Measurements from ENCODE around the gene C19orf25.

The C19orf25 gene

DNA sequence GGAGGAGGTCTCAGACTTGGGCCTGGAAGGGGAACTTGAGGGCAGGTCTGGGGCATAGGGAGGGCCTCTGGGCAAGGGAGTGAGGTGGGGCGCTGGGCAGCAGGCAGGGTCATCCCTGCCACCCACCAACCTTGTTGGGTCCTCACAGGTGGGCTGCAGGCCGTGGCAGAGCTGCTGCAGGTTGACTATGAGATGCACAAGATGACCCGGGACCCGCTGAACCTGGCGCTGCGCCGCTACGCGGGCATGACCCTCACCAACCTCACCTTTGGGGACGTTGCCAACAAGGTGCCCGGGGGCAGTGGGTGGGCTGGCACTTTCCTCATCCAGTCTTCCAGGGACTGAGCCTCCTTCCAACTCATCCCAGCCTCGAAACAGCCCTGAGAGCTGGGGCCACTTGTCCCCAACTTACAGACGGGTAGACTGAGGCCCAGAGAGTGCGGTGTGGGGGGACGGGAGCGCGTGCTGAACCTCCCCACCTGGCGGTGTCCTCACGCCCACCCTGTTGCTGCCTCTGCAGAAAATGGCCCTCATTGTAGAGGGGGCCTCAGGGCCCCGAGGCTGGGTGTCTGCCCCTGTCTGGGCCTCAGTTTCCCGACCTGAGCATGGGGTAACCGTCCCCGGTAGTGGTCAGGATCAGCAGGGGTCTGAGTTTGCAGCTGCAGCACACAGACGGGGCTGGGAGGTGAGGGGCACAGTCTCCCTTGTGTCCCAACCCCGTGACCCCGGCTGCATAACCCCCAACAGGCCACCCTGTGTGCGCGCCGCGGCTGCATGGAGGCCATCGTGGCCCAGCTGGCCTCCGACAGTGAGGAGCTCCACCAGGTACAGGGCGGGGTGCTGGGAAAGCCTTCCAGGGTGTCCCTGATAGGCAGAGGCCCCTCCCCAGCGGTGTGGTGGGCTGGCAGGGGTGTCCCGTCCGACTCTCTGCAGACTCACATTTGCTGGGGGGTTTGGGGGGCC, 18.7 kb downstream of the C19orf25 start:
- no peak for DNase-seq

DNA sequence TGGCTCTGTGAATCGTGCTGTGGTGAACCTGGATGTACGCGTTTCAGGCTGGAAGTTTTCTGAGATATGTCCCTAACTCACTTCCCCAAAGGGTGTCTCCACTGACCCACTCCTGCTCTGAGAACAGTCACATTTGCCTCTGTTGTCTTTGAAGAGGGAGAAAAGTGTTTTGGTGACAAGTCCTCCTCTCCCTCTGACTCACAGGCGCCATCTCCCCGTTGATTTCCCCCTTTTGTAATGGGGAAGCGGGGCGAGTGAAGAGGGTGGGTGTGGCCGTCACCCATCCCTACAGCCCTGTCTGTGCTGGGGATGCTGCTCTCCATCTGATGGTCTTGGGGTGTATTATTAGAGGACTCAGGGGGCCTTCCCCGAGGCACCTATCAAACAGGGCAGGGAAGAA, 19.5 kb downstream of the C19orf25 start:
- DNase-seq, result no peak

DNA sequence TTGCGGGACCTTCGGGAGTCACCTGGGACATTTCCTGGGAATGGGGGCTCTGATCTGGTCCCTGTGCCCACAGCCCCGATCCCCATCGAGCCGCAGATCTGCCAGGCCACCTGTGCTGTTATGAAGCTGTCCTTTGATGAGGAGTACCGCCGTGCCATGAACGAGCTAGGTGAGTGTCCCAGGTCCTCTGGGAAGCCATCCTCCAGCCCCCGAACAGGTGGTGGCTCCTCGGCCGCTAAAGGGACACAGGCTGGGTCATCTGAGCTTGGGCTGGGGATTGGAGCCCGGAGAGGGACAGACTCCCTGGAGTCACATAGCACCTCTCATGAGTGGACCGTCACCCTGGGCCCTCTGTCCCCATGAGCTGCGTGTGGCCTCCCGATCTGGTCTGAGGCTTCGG, 21.1 kb downstream of the C19orf25 start:
- DNase-seq, result no peak

DNA sequence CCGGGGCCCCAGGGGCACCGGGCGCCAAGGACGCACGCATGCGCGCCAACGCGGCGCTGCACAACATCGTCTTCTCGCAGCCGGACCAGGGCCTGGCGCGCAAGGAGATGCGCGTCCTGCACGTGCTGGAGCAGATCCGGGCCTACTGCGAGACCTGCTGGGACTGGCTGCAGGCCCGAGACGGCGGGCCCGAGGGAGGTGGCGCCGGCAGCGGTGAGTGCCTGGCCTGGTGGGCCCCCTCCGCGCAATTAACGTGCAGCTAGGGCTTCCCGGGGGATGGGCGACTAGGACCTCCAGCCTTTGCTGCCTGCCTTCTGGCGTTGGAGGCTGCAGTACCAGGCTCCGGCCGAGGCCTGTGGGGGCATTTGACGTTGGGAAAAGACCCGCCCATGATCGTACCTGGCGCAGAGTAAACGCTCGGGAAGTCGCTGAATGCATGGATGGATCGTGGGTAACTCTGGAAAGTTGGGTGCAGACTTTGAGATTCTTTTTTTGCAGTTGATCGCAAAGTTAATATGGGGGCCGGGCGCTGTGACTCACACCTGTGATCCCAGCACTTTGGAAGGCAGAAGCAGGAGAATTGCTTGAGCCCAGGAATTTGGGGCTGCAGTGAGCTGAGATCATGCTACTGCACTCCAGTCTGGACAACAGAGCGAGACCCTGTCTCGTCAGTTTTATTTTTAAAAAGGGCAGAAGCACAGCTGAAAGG, 21.8 kb downstream of the C19orf25 start:
- DNase-seq, result no peak

DNA sequence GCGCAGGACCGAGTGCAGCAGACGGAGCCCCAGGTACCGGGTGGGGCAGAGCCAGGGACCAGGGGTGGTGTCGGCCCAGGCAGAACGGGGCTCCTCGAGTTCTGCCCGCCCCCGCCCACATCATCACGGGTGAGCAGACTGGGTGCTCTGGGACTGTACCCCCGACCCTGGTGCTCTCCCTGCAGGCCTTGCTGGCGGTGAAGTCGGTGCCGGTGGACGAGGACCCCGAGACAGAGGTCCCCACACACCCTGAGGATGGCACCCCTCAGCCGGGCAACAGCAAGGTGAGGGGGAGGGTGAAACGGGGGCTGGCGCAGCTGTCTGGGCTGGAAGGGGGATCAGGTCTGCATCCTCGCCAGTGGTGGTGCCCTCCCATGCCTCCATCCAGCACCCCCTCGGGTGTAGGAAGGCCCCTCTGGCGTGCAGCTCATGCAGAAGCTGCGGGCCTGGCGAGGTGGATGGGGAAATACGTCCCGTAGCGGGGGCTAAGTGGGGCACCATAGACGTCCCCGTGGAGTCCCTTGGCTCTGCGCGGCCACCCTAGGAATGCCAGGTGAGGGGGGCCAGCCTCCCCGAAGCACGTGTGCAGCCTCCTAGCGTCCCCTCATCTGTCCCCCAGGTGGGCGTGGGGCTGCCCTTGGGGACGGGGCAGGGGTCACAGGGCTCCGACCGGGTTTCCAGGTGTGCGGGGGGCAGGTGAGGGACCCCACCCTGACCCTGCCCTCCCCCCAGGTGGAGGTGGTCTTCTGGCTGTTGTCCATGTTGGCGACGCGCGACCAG, 22.7 kb downstream of the C19orf25 start:
- DNase-seq, result no peak

DNA sequence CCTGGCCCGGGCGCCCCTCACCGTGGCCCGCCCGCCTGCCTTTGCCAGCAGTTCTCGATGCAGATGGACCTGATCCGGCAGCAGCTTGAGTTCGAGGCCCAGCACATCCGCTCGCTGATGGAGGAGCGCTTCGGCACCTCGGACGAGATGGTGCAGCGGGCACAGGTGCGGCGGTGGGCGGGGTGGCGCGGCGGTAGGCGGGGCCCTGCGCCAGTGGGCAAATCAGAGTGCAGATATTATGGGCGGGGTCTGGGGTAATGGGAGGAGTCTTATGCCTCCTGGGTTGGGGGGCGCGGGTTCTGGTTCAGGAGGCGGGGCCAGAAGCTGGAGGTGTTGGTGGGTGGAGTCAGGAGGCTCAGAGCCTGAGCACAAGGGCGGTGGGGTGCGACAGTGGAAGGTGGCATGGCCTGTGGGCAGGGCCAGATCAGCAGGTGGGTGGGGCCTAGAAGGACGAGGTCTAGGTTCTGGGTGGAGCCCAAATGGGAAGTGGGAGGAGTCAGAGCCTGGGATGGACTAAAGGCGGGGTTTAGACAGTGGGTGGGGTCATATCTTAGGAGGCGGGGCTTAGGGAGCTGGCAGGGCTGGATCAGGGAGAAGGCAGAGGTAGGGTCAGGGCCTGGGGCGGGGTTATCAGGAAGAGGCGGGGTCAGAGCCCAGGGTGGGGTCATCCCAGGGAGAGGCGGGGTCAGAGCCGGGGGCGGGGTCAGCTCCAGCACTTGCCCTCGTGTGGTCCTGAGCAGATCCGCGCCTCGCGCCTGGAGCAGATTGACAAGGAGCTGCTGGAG, 23.5 kb downstream of the C19orf25 start:
- no peak for DNase-seq

DNA sequence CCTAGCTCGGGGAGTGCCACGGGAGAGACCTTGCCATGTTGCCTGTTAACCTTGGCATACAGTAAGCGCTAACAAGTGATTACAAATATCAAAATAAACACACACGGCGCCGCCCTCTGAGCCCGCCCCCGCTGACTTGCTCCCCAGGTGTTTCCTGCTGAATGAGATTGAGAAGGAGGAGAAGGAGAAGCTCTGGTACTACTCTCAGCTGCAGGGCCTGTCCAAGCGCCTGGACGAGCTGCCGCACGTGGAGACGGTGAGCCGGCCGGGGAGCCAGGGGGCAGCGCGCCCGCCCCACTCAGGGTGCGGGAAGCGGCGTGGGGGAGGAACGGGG, 24.0 kb downstream of the C19orf25 start:
- no peak for DNase-seq

DNA sequence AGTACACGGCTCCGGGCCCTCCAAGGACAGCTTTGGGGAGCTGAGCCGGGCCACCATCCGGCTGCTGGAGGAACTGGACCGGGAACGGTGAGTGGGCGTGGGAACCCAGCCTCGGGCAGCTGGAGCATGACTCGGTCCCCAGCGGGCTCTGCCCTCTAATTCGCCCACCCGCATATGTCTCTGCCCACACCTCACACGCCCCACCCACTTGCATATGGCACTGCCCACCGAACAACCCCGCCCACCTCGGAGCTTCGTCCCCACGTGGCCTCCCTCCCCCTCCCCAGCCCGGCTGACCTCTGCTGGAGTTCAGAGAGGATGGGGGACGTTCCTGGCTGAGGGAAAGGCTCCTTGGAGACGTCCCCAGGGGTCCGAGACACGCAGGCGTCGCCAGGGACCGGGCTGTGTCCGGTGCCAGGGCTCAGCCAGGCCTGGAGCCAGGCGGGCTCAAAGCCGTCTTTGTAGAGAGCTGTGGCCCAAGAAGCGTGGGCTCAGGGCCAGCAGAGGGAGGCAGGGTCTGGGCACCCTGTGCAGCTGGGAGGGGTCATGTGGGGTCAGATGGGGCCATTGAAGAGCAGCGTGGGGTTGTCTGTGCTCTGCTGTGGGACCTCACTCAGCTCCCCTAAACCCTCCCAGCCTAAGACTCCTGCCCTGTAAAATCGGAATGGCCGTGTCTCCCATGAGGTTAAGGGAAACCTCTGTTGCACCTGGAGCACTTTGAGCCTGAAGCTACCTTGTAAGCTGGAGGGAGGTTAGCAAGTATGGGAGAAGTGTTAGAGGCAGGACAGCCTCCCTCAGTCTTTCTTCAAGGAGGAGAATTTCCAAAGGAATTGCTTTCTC, 25.3 kb downstream of the C19orf25 start:
- DNase-seq, result no peak

DNA sequence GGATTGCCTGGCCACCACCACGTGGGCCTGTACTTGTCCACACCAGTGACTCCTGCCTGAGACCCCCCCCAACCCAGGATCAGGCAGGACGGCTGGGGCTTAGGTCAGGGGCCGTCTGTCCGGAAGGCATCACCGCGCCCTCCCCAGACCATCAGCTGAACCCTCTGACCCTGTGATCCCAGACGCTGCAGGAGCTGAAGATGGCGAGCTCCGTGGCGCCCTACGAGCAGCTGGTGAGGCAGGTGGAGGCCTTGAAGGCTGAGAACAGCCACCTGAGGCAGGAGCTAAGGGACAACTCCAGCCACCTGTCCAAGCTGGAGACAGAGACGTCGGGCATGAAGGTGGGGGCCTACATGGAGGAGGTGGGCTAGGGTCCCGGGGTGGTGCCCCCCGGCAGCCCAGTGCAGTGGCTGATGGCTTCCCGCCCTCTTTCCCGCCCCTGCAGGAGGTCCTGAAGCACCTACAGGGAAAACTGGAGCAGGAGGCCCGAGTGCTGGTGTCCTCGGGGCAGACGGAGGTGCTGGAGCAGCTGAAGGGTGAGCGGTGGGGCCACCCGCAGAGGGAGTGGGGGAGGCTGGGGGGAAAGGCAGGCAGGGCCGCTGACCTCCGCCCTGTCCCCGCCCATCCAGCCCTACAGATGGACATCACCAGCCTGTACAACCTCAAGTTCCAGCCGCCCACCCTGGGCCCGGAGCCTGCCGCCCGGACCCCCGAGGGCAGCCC, 26.1 kb downstream of the C19orf25 start:
- no peak for DNase-seq

DNA sequence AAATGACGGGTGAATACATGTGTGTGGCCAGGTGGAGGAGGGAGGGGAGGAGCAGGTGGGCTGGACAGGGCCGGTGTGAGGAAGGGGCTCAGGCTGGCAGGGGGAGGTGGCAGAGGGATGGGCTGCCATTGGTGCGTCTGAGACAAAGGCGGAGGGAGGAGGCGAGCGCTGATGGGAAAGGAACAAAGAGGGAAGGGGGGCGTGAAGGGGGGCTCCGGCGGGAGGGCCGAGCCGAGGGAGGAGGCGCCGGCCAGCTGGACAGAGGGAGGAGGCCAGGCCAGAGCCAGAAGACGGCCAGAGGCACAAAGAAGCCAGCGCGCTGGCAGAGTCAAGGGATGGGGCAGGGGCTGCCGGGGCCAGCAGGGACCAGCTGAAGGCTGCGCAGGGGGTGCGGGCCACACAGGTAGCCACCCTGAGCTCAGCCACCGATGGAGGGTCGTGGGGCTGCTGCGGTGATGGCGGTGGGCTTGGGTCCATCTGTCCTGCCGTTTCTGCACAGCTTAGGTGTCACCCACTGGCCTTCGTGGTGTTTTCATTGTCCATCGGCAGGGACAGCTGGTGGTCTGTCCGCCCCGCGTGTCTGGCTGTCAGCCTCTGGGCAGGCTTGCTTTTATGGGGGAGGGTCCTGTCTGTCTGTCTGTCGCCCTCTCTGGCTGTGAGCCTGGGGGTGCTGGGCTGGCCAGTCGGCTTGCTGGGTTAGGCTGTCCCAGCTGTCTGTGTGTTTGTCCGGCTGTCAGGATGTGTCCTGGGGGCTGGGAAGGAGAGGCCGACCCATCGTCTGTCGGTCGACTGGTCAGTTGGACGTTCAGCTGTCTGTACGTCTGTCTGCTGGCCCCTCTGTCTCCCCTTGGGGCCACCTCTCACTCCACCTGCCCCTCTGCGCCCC, 26.9 kb downstream of the C19orf25 start:
- no peak for DNase-seq

DNA sequence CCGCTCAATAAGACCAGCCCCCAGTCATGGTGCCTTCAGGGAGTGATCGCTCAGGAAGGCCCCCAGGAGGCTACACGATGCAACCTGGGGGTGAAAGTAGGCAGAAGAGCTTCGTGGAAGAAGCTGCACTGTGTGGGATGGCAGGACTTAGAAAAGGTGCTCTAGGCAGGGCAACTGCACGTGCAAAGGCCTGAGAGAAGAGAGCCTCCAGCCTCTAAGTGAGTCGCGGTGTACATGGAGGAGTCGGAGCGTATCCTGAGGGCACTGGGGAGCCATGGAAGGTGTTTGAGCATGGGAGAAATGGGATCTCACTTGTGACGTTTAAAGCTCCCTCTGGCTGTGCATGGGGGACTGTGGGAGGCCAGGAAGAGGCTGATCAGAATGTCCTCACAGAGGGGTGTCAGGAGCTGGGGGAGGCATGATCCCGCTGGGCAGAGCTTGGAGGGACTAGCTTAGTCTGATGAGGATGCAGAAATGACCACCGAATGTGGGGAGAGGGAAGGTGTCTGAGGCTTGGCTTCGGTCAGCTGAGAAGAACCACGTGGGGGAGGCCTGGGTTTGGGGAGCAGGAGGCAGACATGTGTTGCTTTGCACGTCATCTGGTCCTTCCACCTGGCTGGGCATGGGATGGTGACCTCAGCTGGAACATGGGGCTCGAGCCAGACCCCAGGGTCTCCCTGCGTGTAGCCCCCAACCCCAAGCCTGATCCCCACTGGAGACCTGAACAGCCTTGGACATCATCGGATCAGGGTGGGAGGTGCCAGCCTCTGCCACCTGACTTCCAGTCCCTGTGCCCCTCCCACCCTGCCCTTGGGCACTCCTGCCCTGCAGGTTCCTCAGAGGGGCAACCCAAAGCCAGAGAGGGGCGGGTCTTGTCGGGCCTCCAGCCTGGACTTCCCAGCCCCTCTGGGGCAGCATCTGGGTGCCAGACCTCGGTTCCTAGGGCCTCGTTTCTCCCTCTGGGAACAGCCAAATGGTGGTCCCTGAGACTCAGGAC, 28.0 kb downstream of the C19orf25 start:
- no peak for DNase-seq

DNA sequence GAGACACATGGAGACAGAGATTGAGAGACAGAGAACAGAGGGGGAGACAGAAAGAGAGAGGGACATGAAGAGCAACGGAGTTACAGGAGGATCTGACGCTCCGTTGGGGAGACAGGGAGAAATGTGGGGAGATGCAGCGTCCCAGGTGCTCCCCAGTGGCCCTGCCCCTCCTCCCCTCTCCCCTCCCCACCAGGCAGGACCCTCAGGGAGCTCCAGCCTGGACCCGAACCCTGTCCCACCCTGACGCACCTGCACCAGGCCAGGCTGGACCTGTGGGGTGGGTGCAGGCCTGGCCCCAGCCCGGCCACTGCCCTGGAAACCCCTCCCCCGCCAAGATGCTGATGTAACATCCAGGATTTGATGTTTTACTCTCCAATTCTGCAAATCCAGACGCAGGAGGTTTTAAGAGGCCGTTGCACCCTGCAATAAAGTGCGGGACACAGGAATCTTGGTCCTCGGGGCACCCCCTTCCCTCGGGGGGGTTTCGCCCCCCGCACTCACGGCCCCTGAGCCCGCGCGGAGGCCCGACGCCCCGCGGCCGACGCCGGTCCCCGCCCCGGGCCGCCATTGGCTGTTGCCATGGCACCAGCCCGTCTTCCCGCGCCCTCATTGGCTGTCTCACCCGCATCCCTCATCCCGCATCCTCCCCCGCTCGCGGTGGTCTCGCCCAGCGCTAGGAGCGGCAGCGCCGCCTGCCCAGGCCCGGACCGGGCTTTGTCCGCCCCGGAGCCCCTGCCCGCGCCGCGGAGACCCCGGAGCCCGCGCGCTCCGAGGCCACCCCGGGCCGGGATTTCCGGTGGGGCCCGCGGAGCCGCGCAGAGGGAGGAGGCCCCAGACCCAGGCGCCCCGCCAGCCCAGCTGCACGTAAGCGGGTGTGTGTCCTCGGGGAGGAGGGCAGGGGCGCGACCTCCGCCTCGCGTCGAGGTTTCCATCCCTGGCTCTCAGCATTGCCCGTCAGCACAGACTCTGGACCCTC, 29.3 kb downstream of the C19orf25 start, which contains the start of gene APC2:
Gene APC2, plus strand, starts transcription at position 655 of the 976 bp plus-strand sequence. CDS start 2,881 bp downstream, outside the sequence.
- no peak for DNase-seq

DNA sequence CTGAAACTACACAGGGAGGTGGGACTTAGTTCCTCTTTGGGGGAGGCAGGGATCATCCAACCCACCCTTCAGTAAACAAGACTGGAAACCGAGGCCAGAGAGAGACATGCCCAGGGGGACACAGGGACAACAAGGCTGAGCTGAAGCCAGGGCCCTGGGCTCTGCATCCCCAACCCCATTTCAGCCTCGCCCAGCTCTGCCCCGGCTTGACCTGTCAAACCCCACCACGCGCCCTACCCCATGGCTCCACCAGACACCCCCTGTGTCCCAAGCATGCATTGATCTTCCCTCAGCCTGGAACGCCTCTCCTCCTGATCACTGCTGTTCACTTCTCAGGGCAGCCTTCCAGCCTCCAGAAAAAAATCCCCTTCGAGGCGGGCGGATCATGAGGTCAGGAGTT, 31.1 kb downstream of the C19orf25 start:
- no peak for DNase-seq

DNA sequence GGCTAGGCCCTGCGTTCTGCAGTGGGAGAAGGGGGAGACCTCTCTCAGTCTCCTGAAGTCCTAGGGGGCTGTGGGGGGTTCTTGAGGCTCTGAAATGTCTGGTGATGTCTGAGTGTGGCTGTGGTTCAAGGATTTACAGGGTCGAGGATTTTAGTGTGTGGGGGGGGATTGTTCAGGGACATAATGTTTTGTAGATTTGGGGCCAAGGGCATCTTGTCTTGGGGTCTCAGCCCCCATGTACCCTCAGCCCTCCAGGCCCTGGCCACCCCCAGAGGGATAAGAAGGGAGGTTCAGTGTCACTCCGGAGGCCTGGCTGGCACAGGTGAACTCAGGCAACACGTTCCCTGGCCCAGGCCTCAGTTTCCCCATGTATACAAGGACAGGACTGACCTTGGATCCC, 31.5 kb downstream of the C19orf25 start:
- no peak for DNase-seq

DNA sequence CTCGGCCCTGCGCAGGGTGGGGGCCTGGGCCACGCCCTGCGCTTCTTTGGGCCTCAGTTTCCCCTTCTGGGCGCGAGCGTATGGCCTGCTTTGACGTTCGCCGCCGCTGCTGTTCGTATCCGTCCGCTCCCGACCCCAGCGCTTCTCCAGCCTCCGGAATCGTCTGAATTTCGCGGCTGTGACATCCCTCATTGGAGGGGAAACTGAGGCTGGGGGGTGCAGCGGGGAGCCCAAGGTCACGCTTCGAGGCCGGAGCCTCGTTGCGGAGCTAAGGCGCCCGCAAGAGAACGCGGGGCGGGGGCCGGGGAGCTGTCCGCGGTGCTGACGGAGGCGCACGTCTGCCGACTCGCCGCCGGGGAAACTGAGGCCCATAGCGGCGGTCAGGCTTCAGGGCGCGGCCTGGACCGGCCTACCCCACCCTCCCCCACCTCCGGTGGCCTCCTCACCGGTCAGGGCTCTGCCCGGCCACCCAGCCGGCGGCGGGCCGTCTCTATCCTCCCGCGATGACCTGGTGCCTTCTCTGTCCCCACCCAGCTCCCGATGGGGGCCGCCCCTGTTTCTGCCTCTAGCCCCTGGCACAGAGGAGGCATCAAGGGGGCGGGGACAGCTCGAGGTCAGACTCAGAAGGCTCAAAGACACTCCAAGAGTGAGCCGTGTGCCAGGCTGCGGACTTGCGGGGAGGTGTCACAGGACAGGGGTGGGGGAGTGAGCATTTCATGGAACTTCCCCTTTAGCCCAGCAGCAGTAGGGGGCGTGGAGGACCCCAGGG, 32.1 kb downstream of the C19orf25 start:
- no peak for DNase-seq

DNA sequence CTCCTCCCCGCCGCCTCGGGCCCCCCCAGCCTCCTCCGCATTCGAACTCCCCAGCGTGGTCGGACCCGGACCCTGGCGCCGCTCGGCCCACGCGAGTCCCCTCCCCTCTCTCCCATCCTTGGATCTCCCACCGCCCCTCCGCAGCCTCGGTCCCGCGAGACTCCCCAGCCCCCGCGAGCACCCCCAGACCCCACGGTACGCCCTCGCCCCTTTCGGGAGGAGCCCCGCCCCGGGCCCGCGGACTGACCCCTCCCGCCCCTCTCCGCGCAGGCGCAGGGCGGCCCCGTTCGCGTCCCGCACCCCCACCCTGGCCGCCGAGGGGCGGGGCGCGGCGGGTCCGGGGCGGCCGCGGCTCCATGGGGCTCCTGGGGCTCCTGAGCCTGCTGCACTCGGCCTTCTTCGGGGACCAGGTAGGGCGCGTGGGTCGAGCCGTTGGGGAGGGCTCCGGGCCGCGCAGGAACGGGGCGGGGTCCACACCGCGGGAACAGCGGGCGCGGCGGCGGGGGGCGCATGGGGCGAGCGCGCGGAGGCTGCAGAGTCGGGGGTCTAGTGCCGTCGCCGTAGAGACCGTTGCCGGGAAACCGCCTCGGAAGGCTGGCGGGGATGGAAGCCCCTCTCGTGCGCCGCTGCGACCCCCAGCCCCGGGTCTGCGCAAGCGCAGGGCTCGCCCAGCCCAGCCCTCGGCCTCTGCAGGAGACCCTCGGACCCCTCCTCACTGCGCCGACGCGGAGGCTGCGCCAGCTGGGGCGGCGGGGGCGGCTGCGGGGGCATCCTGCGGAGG, 32.9 kb downstream of the C19orf25 start:
- DNase-seq, result no peak
